GM23338 (cell line): ENCODE measurements around the gene PTRHD1.

Experiments used
- CREB1 ChIP-seq: fragments of 250-450 bp; sonication (Bioruptor Pico); IDR thresholded peaks from 2 replicates; pipeline ENCODE4 v1.5.0; 2020; ENCODE audit warnings: low read depth, mild to moderate bottlenecking, moderate library complexity
- CTCF ChIP-seq, 2 experiments: fragments of 200-600 bp in 1 of 2; sonication (generic) in 1 of 2; conservative IDR thresholded peaks; 2 replicates each; pipeline versions ENCODE4 v1.5.1 to v1.6.1; 2016 to 2017; ENCODE audit warnings: antibody characterized with exemption in 2 of 2, low read depth in 2 of 2, mild to moderate bottlenecking in 2 of 2, moderate library complexity in 1 of 2
- EZH2 ChIP-seq: fragments of 200-600 bp; sonication (generic); IDR thresholded peaks from one replicate; pipeline ENCODE4 v1.8.0; 2017; ENCODE audit warnings: antibody characterized with exemption, mild to moderate bottlenecking, low read depth; ENCODE audit not compliant: unreplicated experiment
- EZH2phosphoT487 ChIP-seq: fragments of 200-600 bp; sonication (generic); IDR thresholded peaks from one replicate; pipeline ENCODE4 v1.8.1; 2018; ENCODE audit warnings: antibody characterized with exemption; ENCODE audit not compliant: unreplicated experiment
- JUNB ChIP-seq: IDR thresholded peaks from one replicate; pipeline ENCODE4 v1.6.1; 2016; ENCODE audit warnings: antibody characterized with exemption; ENCODE audit not compliant: unreplicated experiment
- POLR2AphosphoS5 ChIP-seq: IDR thresholded peaks from 2 replicates; pipeline ENCODE4 v1.6.1; 2016; ENCODE audit warnings: antibody characterized with exemption, low read depth
- REST ChIP-seq: IDR thresholded peaks from one replicate; pipeline ENCODE4 v1.6.1; 2018; ENCODE audit warnings: antibody characterized with exemption; ENCODE audit not compliant: unreplicated experiment
- STAT1 ChIP-seq: IDR thresholded peaks from one replicate; pipeline ENCODE4 v1.6.1; 2016; ENCODE audit warnings: antibody characterized with exemption; ENCODE audit not compliant: unreplicated experiment
- ZNF114 ChIP-seq: fragments of 250-450 bp; sonication (Bioruptor Pico); IDR thresholded peaks from 2 replicates; pipeline ENCODE4 v1.5.0; 2020; ENCODE audit warnings: mild to moderate bottlenecking, moderate library complexity

GRCh38 chr2:24785671-24786321 is 7.4 kb downstream of the PTRHD1 start:
- TF ChIP-seq CTCF (conservative IDR thresholded peaks at IDR 0.05; ENCODE audit: low read depth in 2 of 2) (no peak), EZH2phosphoT487 (no peak), POLR2AphosphoS5 (no peak), ZNF114 (CRISPR knock-in tag) (no peak), EZH2 (no peak), REST (no peak), JUNB (no peak), STAT1 (no peak), CREB1 (CRISPR knock-in tag) (no peak)
